ENCODE results near the gene PDHB. TPM values are rescaled to one million over a fixed set of nuclear protein-coding genes. Genes with fewer than 3 reads are reported as not detected.

PDHB gene
- polyA plus RNA-seq (2013): 53.8 TPM

- Histone ChIP-seq H3K4me1 (ENCODE audit: control extremely low read depth in 1 of 4, control insufficient read depth in 4 of 4, insufficient read depth in 4 of 4, low read length in 3 of 4) (peaks cover 7 to 18% (median 13%) of the 10 kb centered on the region in 4 experiments), H3K27ac (ENCODE audit: insufficient read depth in 1 of 2, low read depth in 1 of 2, low read length in 2 of 2, poor library complexity in 1 of 2, severe bottlenecking in 2 of 2) (peak within 1 kb of the TSS; percentile 74 to 83), H3K27me3 (replicated peaks in 2 of 5; ENCODE audit: control insufficient read depth in 4 of 5, insufficient read depth in 5 of 5, low read length in 4 of 5) (no peaks in the 10 kb centered on the region), H3K36me3 (ENCODE audit: control insufficient read depth in 4 of 4, insufficient read depth in 4 of 4, low read length in 3 of 4) (peaks cover 14 to 32% (median 27%) of the 10 kb centered on the region in 4 experiments), H3K9me3 (ENCODE audit: control extremely low read depth in 1 of 5, control insufficient read depth in 4 of 5, insufficient read depth in 2 of 5, low read depth in 1 of 5, low read length in 4 of 5) (no peaks in the 10 kb centered on the region), H3K4me3 (ENCODE audit: control insufficient read depth in 1 of 7, extremely low read depth in 1 of 7, insufficient read depth in 4 of 7, low read depth in 2 of 7, low read length in 6 of 7) (peak within 1 kb of the TSS; percentile 73 to 99 (median 90))
- peak; percentile 91 to 95 (median 95) for DNase-seq
- ChIA-PET POLR2A (interaction anchor here (0.6 to 1.3 kb wide), 3 partner anchors 52 to 127 kb away, joined by 3 to 5 read pairs (median 4); partner anchors contain the start of gene KCTD6), CTCF (interaction anchor here (1.1 to 2.2 kb wide), 5 partner anchors 10 to 127 kb away, joined by 3 to 6 read pairs (median 3); partner anchors contain the start of genes HTD2 and RPP14)
- WGBS (ENCODE audit: insufficient coverage): 0% methylated on average over 52 of the region's 67 CpGs
These were observed at the start of gene PDHB for GRCh38 chr3:58433400-58434167. Gene PDHB (minus strand): TSS chr3:58433832. CDS start chr3:58433809, 23 bp downstream.

DNA sequence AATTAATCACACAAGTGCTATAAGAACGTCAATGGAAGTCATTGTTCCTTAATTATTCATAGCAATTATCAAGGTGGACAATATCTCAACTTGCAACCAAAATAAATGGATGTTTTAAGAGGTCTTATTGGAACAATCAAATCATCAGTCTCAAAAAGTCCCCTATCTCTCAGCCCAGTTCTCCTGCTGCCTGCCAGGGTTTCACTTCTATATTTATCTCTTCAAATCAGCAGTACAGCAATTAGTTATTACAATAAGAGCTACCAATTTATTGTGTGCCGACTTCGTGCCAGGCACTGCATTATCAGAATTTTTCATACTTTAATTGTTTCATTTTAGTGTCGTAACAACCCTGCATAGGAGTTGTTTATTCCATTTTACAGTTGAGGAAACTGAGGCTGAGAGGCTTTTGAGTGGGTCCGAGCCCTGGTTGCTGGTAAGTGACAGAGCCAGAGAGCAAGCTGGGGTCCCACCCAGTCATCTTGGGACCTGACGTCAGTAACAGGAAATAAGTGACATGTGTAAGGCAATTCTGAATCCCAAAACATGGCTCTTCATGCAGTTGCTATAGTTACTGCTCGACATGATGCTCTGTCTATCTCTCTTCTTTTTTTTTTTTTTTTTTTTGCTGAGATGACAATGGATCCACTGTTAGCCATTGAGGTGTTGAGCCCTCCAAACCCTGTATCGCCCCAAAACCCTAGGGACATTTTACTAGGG, 49.4 kb upstream of the PDHB start:
- POLR2A ChIA-PET: no interaction called here
- Histone ChIP-seq H3K27ac (ENCODE audit: insufficient read depth in 1 of 2, low read depth in 1 of 2, low read length in 2 of 2, poor library complexity in 1 of 2, severe bottlenecking in 2 of 2) (no peak overlapping the region), H3K4me3 (ENCODE audit: control insufficient read depth in 1 of 7, extremely low read depth in 1 of 7, insufficient read depth in 4 of 7, low read depth in 2 of 7, low read length in 6 of 7) (no peak overlapping the region), H3K4me1 (ENCODE audit: control extremely low read depth in 1 of 4, control insufficient read depth in 4 of 4, insufficient read depth in 4 of 4, low read length in 3 of 4) (peaks cover 0 to 15% (median 2%) of the 10 kb centered on the region in 4 experiments), H3K27me3 (replicated peaks in 2 of 5; ENCODE audit: control insufficient read depth in 4 of 5, insufficient read depth in 5 of 5, low read length in 4 of 5) (no peaks in the 10 kb centered on the region), H3K36me3 (ENCODE audit: control insufficient read depth in 4 of 4, insufficient read depth in 4 of 4, low read length in 3 of 4) (no peaks in the 10 kb centered on the region), H3K9me3 (ENCODE audit: control extremely low read depth in 1 of 5, control insufficient read depth in 4 of 5, insufficient read depth in 2 of 5, low read depth in 1 of 5, low read length in 4 of 5) (peaks cover 0 to 4% (median 2%) of the 10 kb centered on the region in 5 experiments)
- DNase-seq: peak in 1 of 3 donors; percentile 39
- CTCF ChIA-PET: interaction anchor here (1.6 kb wide), 1 partner anchor 53 kb away, joined by 4 read pairs; no protein-coding TSS in a partner anchor
- WGBS (ENCODE audit: insufficient coverage): 97% methylated on average over 3 of the region's 8 CpGs

GRCh38 chr3:58480309-58480708, 46.7 kb upstream of the PDHB start:
- DNase-seq: no peak
- Histone ChIP-seq H3K27me3 (replicated peaks in 2 of 5; ENCODE audit: control insufficient read depth in 4 of 5, insufficient read depth in 5 of 5, low read length in 4 of 5) (no peaks in the 10 kb centered on the region), H3K36me3 (ENCODE audit: control insufficient read depth in 4 of 4, insufficient read depth in 4 of 4, low read length in 3 of 4) (no peaks in the 10 kb centered on the region), H3K27ac (ENCODE audit: insufficient read depth in 1 of 2, low read depth in 1 of 2, low read length in 2 of 2, poor library complexity in 1 of 2, severe bottlenecking in 2 of 2) (no peak overlapping the region), H3K9me3 (ENCODE audit: control extremely low read depth in 1 of 5, control insufficient read depth in 4 of 5, insufficient read depth in 2 of 5, low read depth in 1 of 5, low read length in 4 of 5) (peaks cover 0 to 4% (median 2%) of the 10 kb centered on the region in 5 experiments), H3K4me3 (ENCODE audit: control insufficient read depth in 1 of 7, extremely low read depth in 1 of 7, insufficient read depth in 4 of 7, low read depth in 2 of 7, low read length in 6 of 7) (no peak overlapping the region), H3K4me1 (ENCODE audit: control extremely low read depth in 1 of 4, control insufficient read depth in 4 of 4, insufficient read depth in 4 of 4, low read length in 3 of 4) (peaks cover 0 to 16% (median 3%) of the 10 kb centered on the region in 4 experiments)
- ChIA-PET POLR2A (no interaction called here), CTCF (no interaction called here)
- WGBS (ENCODE audit: insufficient coverage): 83% methylated on average over 1 of the region's 2 CpGs

DNA sequence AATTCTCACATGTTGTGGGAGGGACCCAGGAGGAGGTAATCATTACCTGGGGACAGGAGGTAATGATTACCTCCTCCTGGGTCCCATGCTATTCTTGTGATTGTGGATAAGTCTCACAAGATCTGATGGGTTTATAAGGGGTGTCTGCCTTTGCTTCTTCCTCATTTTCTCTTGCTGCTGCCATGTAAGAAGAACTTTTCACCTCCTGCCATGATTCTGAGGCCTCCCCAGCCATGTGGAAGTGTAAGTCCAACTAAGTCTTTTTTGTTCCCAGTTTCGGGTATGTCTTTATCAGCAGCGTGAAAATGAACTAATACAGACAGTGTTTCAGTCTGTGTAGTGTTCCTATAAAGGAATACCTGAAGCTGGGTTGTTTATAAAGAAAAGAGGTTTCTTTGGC, 45.1 kb upstream of the PDHB start:
- DNase-seq: no peak
- ChIA-PET CTCF (no interaction called here), POLR2A (no interaction called here)
- no peaks in the 10 kb centered on the region for H3K36me3 ChIP-seq (ENCODE audit: control insufficient read depth in 4 of 4, insufficient read depth in 4 of 4, low read length in 3 of 4)
- H3K27ac ChIP-seq (ENCODE audit: insufficient read depth in 1 of 2, low read depth in 1 of 2, low read length in 2 of 2, poor library complexity in 1 of 2, severe bottlenecking in 2 of 2): no peak overlapping the region
- H3K4me1 ChIP-seq (ENCODE audit: control extremely low read depth in 1 of 4, control insufficient read depth in 4 of 4, insufficient read depth in 4 of 4, low read length in 3 of 4): peaks cover 6 to 15% (median 11%) of the 10 kb centered on the region in 4 experiments
- H3K4me3 ChIP-seq (ENCODE audit: control insufficient read depth in 1 of 7, extremely low read depth in 1 of 7, insufficient read depth in 4 of 7, low read depth in 2 of 7, low read length in 6 of 7): no peak overlapping the region
- H3K27me3 ChIP-seq (replicated peaks in 2 of 5; ENCODE audit: control insufficient read depth in 4 of 5, insufficient read depth in 5 of 5, low read length in 4 of 5): no peaks in the 10 kb centered on the region
- 96% methylated on average over 2 of the region's 2 CpGs for WGBS (ENCODE audit: insufficient coverage)
- peaks cover 0 to 4% (median 2%) of the 10 kb centered on the region in 5 experiments for H3K9me3 ChIP-seq (ENCODE audit: control extremely low read depth in 1 of 5, control insufficient read depth in 4 of 5, insufficient read depth in 2 of 5, low read depth in 1 of 5, low read length in 4 of 5)

- WGBS (ENCODE audit: insufficient coverage): 91% methylated on average over 3 of the region's 3 CpGs
- H3K4me3 ChIP-seq (ENCODE audit: control insufficient read depth in 1 of 7, extremely low read depth in 1 of 7, insufficient read depth in 4 of 7, low read depth in 2 of 7, low read length in 6 of 7): peak overlapping the region in 1 of 7 experiments; percentile 23
- H3K27me3 ChIP-seq (replicated peaks in 2 of 5; ENCODE audit: control insufficient read depth in 4 of 5, insufficient read depth in 5 of 5, low read length in 4 of 5): no peaks in the 10 kb centered on the region
- peaks cover 0 to 3% (median 0%) of the 10 kb centered on the region in 5 experiments for H3K9me3 ChIP-seq (ENCODE audit: control extremely low read depth in 1 of 5, control insufficient read depth in 4 of 5, insufficient read depth in 2 of 5, low read depth in 1 of 5, low read length in 4 of 5)
- ChIA-PET POLR2A (no interaction called here), CTCF (no interaction called here)
- H3K4me1 ChIP-seq (ENCODE audit: control extremely low read depth in 1 of 4, control insufficient read depth in 4 of 4, insufficient read depth in 4 of 4, low read length in 3 of 4): peaks cover 10 to 35% (median 30%) of the 10 kb centered on the region in 4 experiments
- H3K27ac ChIP-seq (ENCODE audit: insufficient read depth in 1 of 2, low read depth in 1 of 2, low read length in 2 of 2, poor library complexity in 1 of 2, severe bottlenecking in 2 of 2): no peak overlapping the region
- DNase-seq: no peak
- no peaks in the 10 kb centered on the region for H3K36me3 ChIP-seq (ENCODE audit: control insufficient read depth in 4 of 4, insufficient read depth in 4 of 4, low read length in 3 of 4)
These were observed 41.4 kb upstream of the PDHB start for GRCh38 chr3:58474967-58475578.

- H3K4me1 ChIP-seq (ENCODE audit: control extremely low read depth in 1 of 4, control insufficient read depth in 4 of 4, insufficient read depth in 4 of 4, low read length in 3 of 4): peaks cover 10 to 35% (median 30%) of the 10 kb centered on the region in 4 experiments
- peaks cover 0 to 3% (median 0%) of the 10 kb centered on the region in 5 experiments for H3K9me3 ChIP-seq (ENCODE audit: control extremely low read depth in 1 of 5, control insufficient read depth in 4 of 5, insufficient read depth in 2 of 5, low read depth in 1 of 5, low read length in 4 of 5)
- DNase-seq: peak in 2 of 3 donors; percentile 22 to 39
- H3K36me3 ChIP-seq (ENCODE audit: control insufficient read depth in 4 of 4, insufficient read depth in 4 of 4, low read length in 3 of 4): no peaks in the 10 kb centered on the region
- CTCF ChIA-PET: interaction anchor here (1.0 to 1.4 kb wide), 2 partner anchors 11 to 181 kb away, joined by 3 to 4 read pairs; no protein-coding TSS in a partner anchor
- no peaks in the 10 kb centered on the region for H3K27me3 ChIP-seq (replicated peaks in 2 of 5; ENCODE audit: control insufficient read depth in 4 of 5, insufficient read depth in 5 of 5, low read length in 4 of 5)
- no CpG with 5 or more reads among the region's 1 CpG for WGBS (ENCODE audit: insufficient coverage)
- POLR2A ChIA-PET: no interaction called here
- no peak overlapping the region for H3K27ac ChIP-seq (ENCODE audit: insufficient read depth in 1 of 2, low read depth in 1 of 2, low read length in 2 of 2, poor library complexity in 1 of 2, severe bottlenecking in 2 of 2)
- H3K4me3 ChIP-seq (ENCODE audit: control insufficient read depth in 1 of 7, extremely low read depth in 1 of 7, insufficient read depth in 4 of 7, low read depth in 2 of 7, low read length in 6 of 7): peak overlapping the region in 1 of 7 experiments; percentile 23
These were observed 40.8 kb upstream of the PDHB start for GRCh38 chr3:58474348-58474911.

Measured in common myeloid progenitor, CD34-positive (primary cell).